ENCODE measurements around the gene LAMC1.
A peak's percentile ranks its signal among the peaks of the same experiment; 100 is the strongest.

The LAMC1 gene

DNA sequence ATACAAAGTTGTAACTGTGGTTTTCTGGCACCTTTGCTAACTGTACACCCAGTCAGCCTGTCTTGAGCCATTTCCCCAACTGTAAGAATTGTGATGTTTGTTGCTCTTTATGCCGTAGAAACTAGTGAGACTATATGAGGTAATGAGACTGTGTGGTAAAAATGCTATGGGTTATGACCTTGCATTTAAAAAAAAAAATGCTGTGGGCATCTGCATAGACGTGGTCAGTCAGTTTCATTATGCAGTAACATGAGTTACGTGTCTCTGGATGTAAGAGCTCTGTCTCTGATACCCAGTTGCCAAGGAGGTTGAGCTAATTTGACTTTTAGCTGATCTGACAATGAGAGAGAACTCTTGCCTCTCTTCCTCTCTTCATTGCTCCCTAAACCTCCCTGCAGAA is 82.2 kb downstream of the LAMC1 start:
- peak; percentile 32 for DNase-seq (ENCODE audit: low read depth, low spot score)

DNA sequence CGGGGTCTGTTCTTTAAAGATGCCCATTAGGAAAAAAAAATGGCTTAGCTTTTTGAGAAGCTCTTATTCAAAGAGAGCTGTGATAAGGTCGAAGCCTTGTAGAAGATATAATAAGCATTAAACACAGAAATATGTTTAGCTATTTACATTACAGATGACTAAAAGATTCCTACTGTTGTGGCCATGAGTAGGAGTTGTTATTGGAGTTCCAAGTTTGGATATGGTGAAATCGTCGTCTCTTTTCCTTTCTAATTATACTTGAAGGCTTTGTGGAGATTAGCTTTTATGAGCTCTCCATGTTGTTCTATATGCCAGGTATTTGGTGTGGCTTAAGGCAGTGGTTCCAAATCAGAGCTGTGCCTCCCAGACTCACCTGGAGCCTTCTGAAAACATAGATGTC is 82.9 kb downstream of the LAMC1 start:
- no peak for DNase-seq (ENCODE audit: low read depth, low spot score)

DNA sequence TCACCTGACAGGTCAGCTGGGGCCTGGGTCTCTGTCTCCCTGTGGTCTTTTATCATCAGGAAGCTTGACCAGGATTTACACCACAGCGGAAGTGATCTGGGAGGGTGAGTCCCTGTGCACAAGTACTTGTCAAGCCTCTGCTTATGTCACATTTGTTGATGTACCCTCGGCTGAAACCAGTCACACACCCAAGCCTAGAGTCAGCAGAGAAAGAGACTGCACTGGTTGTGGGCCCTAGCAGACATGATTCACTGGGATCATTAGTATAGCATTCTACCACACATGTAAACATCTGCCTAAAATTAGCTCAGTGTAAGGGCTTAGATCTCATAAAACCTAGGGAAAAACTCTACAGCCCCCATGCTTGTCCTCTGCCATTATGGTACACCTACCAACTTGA is 83.5 kb downstream of the LAMC1 start:
- no peak for DNase-seq (ENCODE audit: low read depth, low spot score)

DNA sequence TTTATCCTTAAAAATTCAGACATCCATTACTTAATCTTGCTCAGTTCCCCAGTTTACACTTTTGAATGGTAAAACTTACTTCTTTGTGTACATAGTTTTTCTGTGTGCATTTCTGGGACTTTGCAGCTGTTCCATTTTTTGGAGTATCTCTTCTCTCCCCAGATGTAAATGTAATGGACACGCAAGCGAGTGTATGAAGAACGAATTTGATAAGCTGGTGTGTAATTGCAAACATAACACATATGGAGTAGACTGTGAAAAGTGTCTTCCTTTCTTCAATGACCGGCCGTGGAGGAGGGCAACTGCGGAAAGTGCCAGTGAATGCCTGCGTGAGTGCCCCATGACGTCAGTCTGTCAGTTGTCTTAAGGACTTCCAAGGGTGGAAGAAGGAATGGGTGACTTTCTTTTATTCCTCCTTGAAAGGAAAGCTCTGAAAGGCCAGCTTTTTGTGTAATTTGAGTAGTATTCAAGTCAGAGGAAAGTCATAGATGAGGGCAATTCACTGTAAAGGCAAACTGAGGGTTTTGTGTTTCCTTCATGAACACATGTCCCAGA is 87.2 kb downstream of the LAMC1 start:
- peak; percentile 45 for DNase-seq (ENCODE audit: low read depth, low spot score)

DNA sequence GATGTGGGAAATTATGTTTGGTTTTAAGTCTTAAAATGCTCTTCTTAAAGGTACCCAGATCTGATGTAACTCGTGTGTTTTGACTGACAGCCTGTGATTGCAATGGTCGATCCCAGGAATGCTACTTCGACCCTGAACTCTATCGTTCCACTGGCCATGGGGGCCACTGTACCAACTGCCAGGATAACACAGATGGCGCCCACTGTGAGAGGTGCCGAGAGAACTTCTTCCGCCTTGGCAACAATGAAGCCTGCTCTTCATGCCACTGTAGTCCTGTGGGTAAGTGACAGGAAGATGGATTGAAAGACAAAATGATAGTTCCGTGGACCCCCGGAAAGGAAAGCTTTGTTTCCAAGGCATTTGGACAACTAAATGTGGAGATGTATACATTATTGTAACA is 91.2 kb downstream of the LAMC1 start:
- DNase-seq (ENCODE audit: low read depth, low spot score) = no peak

DNA sequence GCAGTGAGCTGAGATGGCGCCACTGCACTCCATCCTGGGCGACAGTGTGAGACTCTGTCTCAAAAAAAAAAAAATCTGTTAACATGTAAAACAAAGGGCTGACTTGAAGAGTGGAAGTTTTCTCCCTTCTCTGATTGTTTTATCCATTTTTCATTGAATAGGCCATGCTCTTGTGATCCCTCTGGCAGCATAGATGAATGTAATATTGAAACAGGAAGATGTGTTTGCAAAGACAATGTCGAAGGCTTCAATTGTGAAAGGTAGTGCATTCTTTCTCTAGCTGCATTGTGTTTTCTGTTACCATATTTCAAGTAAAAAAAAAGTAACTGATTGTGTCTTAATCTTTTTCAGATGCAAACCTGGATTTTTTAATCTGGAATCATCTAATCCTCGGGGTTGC is 93.2 kb downstream of the LAMC1 start:
- DNase-seq (ENCODE audit: low read depth, low spot score) = no peak

DNA sequence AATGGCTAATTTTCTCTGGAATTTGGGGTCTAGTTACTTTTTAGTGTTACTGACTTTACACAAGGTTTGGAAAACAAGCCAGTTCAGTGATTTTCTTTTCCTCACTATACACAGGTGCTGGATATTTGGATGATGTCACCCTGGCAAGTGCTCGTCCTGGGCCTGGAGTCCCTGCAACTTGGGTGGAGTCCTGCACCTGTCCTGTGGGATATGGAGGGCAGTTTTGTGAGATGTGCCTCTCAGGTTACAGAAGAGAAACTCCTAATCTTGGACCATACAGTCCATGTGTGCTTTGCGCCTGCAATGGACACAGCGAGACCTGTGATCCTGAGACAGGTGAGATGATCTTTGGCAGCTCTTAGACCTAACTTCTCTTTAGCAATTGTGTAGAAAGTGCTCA is 98.4 kb downstream of the LAMC1 start:
- no peak for DNase-seq (ENCODE audit: low read depth, low spot score)

DNA sequence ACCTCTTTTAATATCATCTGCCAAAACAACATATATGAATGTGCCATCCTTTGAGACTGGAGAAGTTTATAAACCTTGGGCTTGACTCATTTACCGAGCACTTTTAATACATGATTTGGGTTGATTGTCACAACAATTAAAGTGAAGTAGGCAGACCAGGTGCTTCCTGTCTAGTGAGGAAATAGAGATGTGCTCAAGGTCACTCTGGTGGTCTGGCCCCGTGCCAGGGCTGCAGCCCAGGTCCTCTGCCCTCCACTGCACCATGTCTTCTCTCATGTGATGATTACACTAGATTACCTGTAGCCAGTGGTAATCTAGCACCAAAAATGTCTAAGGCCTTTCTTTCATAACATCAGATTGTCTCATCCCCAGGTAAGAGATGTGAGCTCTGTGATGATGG is 101.0 kb downstream of the LAMC1 start:
- DNase-seq (ENCODE audit: low read depth, low spot score) = no peak

DNA sequence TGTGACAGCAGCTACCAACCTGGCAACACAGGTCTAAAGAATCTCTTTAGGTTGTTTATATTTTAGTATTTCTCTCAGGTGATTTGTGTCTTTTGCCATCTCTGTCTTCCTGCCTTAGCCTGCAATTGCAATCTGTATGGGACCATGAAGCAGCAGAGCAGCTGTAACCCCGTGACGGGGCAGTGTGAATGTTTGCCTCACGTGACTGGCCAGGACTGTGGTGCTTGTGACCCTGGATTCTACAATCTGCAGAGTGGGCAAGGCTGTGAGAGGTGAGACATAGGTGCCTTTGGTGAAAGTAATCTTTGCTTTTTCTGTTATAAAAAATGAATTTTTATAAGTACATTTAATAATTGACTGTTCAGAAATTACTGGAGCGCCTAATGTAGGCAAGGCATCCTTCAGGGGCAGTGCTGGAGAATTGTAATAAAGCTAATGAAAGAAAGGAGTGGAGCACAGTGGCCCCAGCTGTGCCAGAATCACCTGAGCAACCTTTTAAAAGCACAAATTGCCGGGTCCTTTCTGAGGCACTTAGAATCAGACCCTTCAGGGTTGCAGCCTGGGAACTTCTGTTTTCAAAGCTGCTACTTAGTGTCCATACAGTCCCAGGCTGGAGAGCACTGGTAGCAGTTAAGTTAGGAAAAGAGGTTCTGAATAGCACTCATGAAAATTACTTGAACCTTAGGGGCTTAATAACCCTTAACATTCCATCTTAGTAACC is 102.2 kb downstream of the LAMC1 start:
- no peak for DNase-seq (ENCODE audit: low read depth, low spot score)

DNA sequence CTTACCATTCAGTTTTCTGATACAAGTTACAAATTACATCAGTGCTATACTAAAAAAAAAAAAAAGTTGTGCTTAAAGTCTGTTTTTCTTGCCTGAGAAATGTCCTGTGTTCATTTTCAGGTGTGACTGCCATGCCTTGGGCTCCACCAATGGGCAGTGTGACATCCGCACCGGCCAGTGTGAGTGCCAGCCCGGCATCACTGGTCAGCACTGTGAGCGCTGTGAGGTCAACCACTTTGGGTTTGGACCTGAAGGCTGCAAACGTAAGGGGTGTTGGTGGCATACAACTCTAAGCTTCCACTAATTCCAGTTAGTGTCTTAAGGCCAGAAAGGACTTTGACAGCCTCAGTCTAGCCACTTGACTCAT is 102.8 kb downstream of the LAMC1 start:
- no peak for DNase-seq (ENCODE audit: low read depth, low spot score)

DNA sequence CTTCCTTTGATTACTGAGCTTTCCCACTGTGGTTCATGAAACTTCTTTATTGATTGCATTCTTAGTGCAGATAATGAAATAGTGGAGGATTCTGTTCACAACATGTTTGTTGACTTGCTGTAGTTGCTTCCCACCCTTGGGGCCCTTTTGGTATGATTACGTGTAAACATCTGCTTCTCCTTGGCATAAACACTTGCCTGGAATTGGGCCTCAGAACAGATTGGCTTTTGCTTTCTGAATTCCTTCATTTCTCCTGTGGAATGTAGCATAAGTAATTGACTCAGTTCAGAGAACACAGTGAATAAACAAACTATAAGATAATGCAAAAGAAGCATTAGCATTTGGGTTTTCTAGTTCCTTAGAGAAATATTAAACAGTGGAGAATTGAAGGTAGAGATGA is 103.3 kb downstream of the LAMC1 start:
- peak; percentile 74 for DNase-seq (ENCODE audit: low read depth, low spot score)

DNA sequence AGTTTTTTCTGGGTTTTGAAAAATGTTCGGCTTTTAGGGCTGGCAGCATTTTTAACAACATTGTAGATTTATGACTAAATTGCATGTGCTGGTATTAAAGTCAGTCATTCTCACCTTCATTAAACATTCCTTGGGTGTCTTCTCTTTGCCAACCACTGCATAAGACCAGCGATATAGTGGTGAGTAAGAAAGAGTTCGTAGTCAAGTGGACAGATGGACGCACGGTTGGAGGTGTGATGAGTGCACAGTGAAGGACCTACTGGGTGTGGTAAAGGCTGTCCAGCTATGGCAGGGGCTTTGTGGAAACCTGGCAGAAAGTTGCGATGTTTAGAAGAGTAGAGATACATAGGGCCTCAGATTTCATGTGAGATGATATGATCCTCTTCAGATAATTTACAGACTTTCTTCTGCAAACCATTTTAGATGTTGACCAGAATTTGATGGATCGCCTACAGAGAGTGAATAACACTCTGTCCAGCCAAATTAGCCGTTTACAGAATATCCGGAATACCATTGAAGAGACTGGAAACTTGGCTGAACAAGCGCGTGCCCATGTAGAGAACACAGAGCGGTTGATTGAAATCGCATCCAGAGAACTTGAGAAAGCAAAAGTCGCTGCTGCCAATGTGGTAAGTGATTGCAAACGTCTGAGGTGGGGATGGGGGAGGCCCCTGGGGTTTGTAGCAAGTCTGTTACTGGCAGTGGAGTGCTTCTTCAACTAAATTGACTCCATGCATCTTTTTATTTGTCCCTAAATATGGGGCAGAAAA is 106.9 kb downstream of the LAMC1 start:
- DNase-seq (ENCODE audit: low read depth, low spot score) = no peak

DNA sequence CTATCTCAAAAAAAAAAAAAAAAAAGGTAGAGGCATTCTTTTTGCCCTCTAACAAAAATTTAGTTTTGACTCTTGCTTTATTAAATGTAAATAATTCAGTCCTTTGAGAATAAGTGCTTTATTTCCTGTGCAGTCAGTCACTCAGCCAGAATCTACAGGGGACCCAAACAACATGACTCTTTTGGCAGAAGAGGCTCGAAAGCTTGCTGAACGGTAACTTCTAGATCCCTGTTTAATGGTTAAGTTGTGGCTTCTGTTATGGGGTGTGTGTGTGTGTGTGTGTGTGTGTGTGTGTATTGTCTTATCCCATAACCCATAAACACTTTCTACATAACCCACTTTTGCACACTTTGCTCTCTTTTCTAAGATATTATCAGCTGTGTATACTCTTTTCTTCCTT is 107.9 kb downstream of the LAMC1 start:
- DNase-seq (ENCODE audit: low read depth, low spot score) = no peak

DNA sequence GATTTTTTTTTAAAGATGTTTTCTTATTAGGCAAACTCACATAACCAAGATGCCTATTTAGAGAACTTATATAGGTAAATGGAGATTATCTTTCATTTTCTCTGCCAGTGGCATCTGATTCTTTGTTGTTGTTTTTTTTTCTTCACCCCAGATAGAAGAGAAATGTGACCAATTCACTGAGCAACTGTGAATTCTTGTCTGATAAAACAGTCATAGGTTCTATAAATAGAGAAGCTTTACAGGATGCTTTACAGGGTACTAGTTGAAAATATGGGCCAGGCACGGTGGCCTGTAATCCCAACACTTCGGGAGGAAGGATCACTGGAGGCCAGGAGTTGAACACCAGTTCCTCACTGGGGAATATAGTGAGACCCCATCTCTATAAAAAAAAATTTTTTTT is 112.1 kb downstream of the LAMC1 start:
- no peak for DNase-seq (ENCODE audit: low read depth, low spot score)

DNA sequence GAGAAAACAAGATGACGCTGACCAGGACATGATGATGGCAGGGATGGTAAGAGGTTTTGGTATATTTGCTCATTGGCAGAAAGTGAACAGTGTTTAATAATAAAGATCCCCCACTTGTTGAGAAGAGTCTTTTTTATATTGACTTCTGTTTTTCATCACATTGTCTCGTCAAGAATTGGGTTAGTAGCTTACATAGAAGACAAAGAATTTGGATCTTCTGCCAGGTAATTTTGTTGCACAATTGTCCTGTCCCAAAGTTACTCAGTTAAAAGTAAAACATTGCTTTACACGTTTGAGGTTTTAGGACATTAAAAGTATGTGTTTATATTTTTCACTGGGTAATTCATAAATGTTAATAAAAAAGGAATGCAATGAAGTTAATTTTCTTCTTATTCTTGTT is 114.6 kb downstream of the LAMC1 start:
- no peak for DNase-seq (ENCODE audit: low read depth, low spot score)

DNA sequence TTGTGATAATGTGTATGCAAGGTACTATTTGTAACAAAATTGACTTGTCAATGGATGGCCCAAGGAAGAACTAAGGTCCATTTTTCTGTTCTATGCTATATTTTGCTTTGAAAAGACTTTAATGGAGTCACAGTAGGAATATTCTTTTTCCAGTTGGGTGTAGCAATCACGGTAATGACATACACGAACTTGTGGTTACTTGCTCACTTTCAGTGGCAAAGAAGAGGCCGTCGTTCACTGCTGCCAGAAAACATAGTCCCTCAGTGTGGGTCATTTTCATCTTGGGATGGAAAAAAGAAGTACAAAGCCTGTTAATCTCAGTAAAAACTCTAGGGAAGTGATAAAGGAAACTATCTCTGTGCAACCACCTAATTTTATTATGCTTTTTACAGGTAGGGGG is 115.1 kb downstream of the LAMC1 start:
- DNase-seq (ENCODE audit: low read depth, low spot score) = no peak

DNA sequence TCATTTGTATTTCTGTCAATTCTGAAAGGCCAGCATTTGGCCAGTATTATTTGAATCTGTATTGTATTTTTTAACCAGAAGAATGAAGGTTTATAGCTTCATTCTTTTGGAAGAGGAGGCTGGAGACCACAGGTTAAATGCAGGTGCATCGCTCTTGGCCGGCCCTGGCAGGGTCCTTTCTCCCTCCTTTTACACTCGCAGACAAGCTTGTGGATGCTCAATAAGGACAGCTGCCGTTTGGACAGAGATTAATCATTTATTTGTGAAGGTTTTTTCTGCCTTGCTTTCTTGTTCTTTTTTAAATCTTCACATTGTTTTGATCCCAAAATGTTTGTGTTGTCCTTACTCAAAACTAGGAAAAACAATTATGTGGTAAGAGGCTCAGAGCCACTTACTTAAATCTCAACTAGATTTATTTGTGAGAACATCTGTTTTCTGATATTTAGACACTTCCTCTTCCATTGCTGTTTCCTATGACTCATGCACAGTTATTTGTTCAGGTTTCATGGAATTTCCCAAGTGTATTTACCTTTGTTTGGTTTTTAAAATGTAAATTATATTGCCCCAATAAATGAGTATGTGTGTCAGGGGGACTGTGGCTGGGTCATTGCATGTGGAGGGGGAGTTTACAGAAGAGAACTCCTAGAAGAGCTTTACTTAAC is 116.2 kb downstream of the LAMC1 start:
- peak; percentile 30 for DNase-seq (ENCODE audit: low read depth, low spot score)

DNA sequence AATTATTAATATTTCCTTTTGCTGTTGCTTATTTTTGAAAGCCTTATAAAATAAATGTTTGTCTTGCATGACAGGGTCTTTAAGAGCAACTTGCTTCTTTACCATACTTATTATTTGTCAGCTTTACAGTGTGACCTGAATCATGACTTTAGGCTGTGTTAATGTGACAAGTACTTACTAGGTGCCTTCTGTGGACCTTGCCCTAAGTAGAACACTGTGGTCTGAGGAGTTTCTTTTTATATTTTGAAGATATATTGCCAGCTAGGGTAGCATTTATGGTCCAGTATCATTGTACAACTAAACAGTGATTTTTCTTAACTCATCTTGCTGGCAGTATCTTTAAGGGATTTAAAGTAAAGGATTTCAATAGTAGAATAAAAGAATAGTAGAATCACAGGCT is 117.4 kb downstream of the LAMC1 start:
- no peak for DNase-seq (ENCODE audit: low read depth, low spot score)

DNA sequence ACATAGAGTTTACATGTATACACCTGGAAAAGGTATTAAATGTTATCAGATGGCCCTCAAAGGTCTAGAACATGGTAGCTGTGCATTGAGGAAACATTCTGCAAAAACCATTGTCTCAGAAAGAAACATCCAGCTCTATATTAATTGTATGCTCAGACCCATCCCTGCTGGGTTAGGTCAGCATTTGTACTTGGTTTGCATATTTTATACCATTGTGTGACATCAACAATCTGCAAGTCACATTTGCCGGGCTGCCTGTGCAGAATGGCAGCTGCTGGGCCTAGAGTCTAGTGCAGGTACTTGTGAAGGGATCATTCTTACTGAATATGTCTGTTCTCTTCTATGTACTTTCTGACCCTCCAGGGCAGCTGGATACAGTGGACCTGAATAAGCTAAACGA is 119.0 kb downstream of the LAMC1 start:
- DNase-seq (ENCODE audit: low read depth, low spot score) = no peak

DNA sequence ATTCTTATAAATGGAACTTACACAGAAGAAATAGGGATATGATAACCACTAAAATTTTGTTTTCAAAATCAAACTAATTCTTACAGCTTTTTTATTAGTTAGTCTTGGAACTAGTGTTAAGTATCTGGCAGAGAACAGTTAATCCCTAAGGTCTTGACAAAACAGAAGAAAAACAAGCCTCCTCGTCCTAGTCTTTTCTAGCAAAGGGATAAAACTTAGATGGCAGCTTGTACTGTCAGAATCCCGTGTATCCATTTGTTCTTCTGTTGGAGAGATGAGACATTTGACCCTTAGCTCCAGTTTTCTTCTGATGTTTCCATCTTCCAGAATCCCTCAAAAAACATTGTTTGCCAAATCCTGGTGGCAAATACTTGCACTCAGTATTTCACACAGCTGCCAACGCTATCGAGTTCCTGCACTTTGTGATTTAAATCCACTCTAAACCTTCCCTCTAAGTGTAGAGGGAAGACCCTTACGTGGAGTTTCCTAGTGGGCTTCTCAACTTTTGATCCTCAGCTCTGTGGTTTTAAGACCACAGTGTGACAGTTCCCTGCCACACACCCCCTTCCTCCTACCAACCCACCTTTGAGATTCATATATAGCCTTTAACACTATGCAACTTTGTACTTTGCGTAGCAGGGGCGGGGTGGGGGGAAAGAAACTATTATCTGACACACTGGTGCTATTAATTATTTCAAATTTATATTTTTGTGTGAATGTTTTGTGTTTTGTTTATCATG is 120.5 kb downstream of the LAMC1 start:
- DNase-seq (ENCODE audit: low read depth, low spot score) = no peak

DNA sequence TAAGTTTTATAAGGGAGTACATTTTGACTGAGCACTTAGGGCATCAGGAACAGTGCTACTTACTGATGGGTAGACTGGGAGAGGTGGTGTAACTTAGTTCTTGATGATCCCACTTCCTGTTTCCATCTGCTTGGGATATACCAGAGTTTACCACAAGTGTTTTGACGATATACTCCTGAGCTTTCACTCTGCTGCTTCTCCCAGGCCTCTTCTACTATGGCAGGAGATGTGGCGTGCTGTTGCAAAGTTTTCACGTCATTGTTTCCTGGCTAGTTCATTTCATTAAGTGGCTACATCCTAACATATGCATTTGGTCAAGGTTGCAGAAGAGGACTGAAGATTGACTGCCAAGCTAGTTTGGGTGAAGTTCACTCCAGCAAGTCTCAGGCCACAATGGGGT is 121.5 kb downstream of the LAMC1 start:
- DNase-seq (ENCODE audit: low read depth, low spot score) = no peak

DNA sequence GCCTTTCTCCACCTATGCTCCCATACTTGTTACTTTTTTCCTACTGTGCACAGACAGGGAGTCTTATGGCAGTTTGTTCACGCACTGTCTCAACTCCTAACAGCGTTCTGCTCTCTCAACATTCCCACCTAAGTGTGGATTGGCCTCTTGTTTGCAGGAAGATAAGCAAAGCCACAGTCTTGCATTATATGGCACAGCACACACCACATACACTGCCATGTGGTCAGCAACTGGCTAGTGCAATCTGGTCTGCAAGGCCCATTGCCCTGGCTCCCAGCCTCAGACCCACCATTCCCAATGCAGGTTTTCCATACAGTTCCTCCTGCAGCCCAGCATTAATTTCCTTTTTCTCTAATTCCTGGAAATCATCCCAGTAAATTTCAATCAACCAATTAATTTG is 124.5 kb downstream of the LAMC1 start:
- peak; percentile 24 for DNase-seq (ENCODE audit: low read depth, low spot score)
